H1 (cell line): ENCODE measurements around the gene OAS3.

Experiments used
- CTCF ChIP-seq, 3 experiments: IDR thresholded peaks; 1 replicate in 2 of 3; 2 replicates in 1 of 3; pipeline versions ENCODE4 v1.5.1 to v1.6.1; 2011; ENCODE audit warnings: low read length in 3 of 3, mild to moderate bottlenecking in 3 of 3, inconsistent platforms in 2 of 3, low read depth in 1 of 3, moderate library complexity in 1 of 3; ENCODE audit not compliant: insufficient read depth in 1 of 3; ENCODE audit errors: control extremely low read depth in 1 of 3
- E2F6 ChIP-seq: IDR thresholded peaks from 2 replicates; pipeline ENCODE4 v1.6.1; 2012; ENCODE audit warnings: inconsistent platforms
- EP300 ChIP-seq, 2 experiments: IDR thresholded peaks; 1 replicate in 1 of 2; 2 replicates in 1 of 2; pipeline ENCODE4 v1.6.1; 2011 to 2012; ENCODE audit warnings: low read depth in 2 of 2, low read length in 2 of 2, mild to moderate bottlenecking in 2 of 2, borderline replicate concordance in 1 of 2, inconsistent platforms in 1 of 2, moderate library complexity in 1 of 2
- JUND ChIP-seq: IDR thresholded peaks from 2 replicates; pipeline ENCODE4 v1.6.1; 2011; ENCODE audit warnings: mild to moderate bottlenecking, improper control_type of control experiment, low read length
- POLR2A ChIP-seq, 2 experiments: IDR thresholded peaks; 1 replicate in 1 of 2; 2 replicates in 1 of 2; pipeline ENCODE4 v1.6.1; 2011; ENCODE audit warnings: low read depth in 2 of 2, low read length in 2 of 2, mild to moderate bottlenecking in 2 of 2; ENCODE audit errors: control extremely low read depth in 1 of 2
- RFX5 ChIP-seq: IDR thresholded peaks from 2 replicates; pipeline ENCODE4 v1.6.1; 2011; ENCODE audit warnings: low read depth, low read length, improper control_type of control experiment, borderline replicate concordance
- SP1 ChIP-seq: IDR thresholded peaks from 2 replicates; pipeline ENCODE4 v1.6.1; 2011; ENCODE audit warnings: low read depth, low read length

GRCh38 chr12:112971248-112971647 lies 33.0 kb downstream of the OAS3 start:
- TF ChIP-seq EP300 (IDR thresholded peaks at IDR 0.05; ENCODE audit: borderline replicate concordance in 1 of 2, low read depth in 2 of 2, low read length in 2 of 2) (no peak), CTCF (IDR thresholded peaks at IDR 0.05; ENCODE audit: control extremely low read depth in 1 of 3, insufficient read depth in 1 of 3, low read depth in 1 of 3, low read length in 3 of 3) (no peak), E2F6 (no peak), POLR2A (IDR thresholded peaks at IDR 0.05; ENCODE audit: control extremely low read depth in 1 of 2, low read depth in 2 of 2, low read length in 2 of 2) (no peak), SP1 (no peak), RFX5 (no peak), JUND (no peak)
